ENCODE results near the gene NOL9.

Gene NOL9

GRCh38 chr1:6489799-6490180 is 64.5 kb downstream of the NOL9 start:
- H3K27ac ChIP-seq (replicated peaks), result no peak overlapping the region
- peak in 1 of 2 experiments; percentile 66 for DNase-seq (ENCODE audit: low read depth in 1 of 2, low spot score in 1 of 2)
- TF ChIP-seq REST (IDR thresholded peaks at IDR 0.05; ENCODE audit: insufficient replicate concordance, low read depth) (no peak), POLR2AphosphoS5 (IDR thresholded peaks at IDR 0.05; ENCODE audit: low read depth) (no peak), SPI1 (IDR thresholded peaks at IDR 0.05; ENCODE audit: borderline replicate concordance, low read depth) (no peak), CTCF (IDR thresholded peaks at IDR 0.05; ENCODE audit: insufficient read depth, low read length) (peak; percentile 83), GABPA (IDR thresholded peaks at IDR 0.05; ENCODE audit: low read depth) (no peak)

GRCh38 chr1:6489383-6489765 is 64.9 kb downstream of the NOL9 start:
- no peak for TF ChIP-seq GABPA (IDR thresholded peaks at IDR 0.05; ENCODE audit: low read depth)
- no peak for TF ChIP-seq POLR2AphosphoS5 (IDR thresholded peaks at IDR 0.05; ENCODE audit: low read depth)
- TF ChIP-seq SPI1 (IDR thresholded peaks at IDR 0.05; ENCODE audit: borderline replicate concordance, low read depth), result no peak
- no peak for TF ChIP-seq REST (IDR thresholded peaks at IDR 0.05; ENCODE audit: insufficient replicate concordance, low read depth)
- no peak for TF ChIP-seq CTCF (IDR thresholded peaks at IDR 0.05; ENCODE audit: insufficient read depth, low read length)
- Histone ChIP-seq H3K4me3 (replicated peaks; ENCODE audit: insufficient read depth, low read length) (no peak overlapping the region), H3K27me3 (ENCODE audit: insufficient read depth, poor library complexity, severe bottlenecking) (peaks cover 54% of the 10 kb centered on the region), H3K27ac (replicated peaks) (no peak overlapping the region)
- no peak for DNase-seq (ENCODE audit: low read depth in 1 of 2, low spot score in 1 of 2)

More at GRCh38 chr1:6489799-6490180, 64.5 kb downstream of the NOL9 start:
- Histone ChIP-seq H3K4me3 (replicated peaks; ENCODE audit: insufficient read depth, low read length) (peak overlapping the region; percentile 28), H3K27me3 (ENCODE audit: insufficient read depth, poor library complexity, severe bottlenecking) (peaks cover 51% of the 10 kb centered on the region)

- Histone ChIP-seq H3K27ac (replicated peaks) (no peak overlapping the region), H3K27me3 (ENCODE audit: insufficient read depth, poor library complexity, severe bottlenecking) (peaks cover 60% of the 10 kb centered on the region), H3K4me3 (replicated peaks; ENCODE audit: insufficient read depth, low read length) (no peak overlapping the region)
- DNase-seq (ENCODE audit: low read depth in 1 of 2, low spot score in 1 of 2), result no peak
- TF ChIP-seq GABPA (IDR thresholded peaks at IDR 0.05; ENCODE audit: low read depth) (no peak), SPI1 (IDR thresholded peaks at IDR 0.05; ENCODE audit: borderline replicate concordance, low read depth) (no peak), CTCF (IDR thresholded peaks at IDR 0.05; ENCODE audit: insufficient read depth, low read length) (no peak), POLR2AphosphoS5 (IDR thresholded peaks at IDR 0.05; ENCODE audit: low read depth) (no peak), REST (IDR thresholded peaks at IDR 0.05; ENCODE audit: insufficient replicate concordance, low read depth) (no peak)
These were observed 65.5 kb downstream of the NOL9 start for GRCh38 chr1:6488602-6489382.
